Right cardiac atrium (tissue), 5 donors: ENCODE measurements around the gene NUTM2A. TPM values are rescaled to one million over a fixed set of nuclear protein-coding genes. Genes with fewer than 3 reads are reported as not detected.
"Not testable (repeated sequence)": the region's sequence is repeated elsewhere in the genome, so short reads cannot be mapped to it uniquely, and the experiment has no call there.

ENCODE experiments used
- ATAC-seq, 2 donors: fragments of 200-7000 bp; cut with Tn5 transposase; one replicate each; pipeline versions ENCODE4 v1.8.0 to v1.9.1; 2020; ENCODE audit warnings: moderate library complexity in 2 of 2, mild to moderate bottlenecking in 1 of 2
- DNase-seq, 3 donors: peaks; one replicate each; pipeline ENCODE4 v3.0.0-alpha.2; 2020
- H3K27ac ChIP-seq: one replicate; pipeline ENCODE4 v1.5.1; 2013; ENCODE audit warnings: mild to moderate bottlenecking, low read length, control low read depth, moderate library complexity
- H3K27me3 ChIP-seq: one replicate; pipeline ENCODE4 v1.6.1; 2013; ENCODE audit not compliant: control insufficient read depth, insufficient read depth
- H3K4me1 ChIP-seq: one replicate; pipeline ENCODE4 v1.6.1; 2013; ENCODE audit warnings: low read length; ENCODE audit not compliant: control insufficient read depth, insufficient read depth
- H3K4me3 ChIP-seq: one replicate; pipeline ENCODE4 v1.5.1; 2013; ENCODE audit warnings: low read length, control low read depth
- H3K9me3 ChIP-seq: one replicate; pipeline ENCODE4 v1.6.1; 2013; ENCODE audit warnings: low read length; ENCODE audit not compliant: control insufficient read depth
- WGBS: extraction: QIAGEN DNeasy Blood & Tissue Kit; methylation state at CpG from one replicate; pipeline ENCODE4 v1.1.7; 2013; 5-methylcytosine and 5-hydroxymethylcytosine counted together
- intact Hi-C, 4 donors: fragments of 100-400 bp; cut with DNase I; formaldehyde crosslinking; loops; one replicate each; pipeline versions ENCODE4 v1.11.0 to v1.14.0; 2022 to 2023
- polyA plus RNA-seq: library from polyadenylated mRNA; stranded (reverse); fragments of 200-250 nt; gene quantifications from one replicate; pipeline ENCODE4 v1.2.3, GENCODE V29; 2013
- total RNA-seq, 4 donors: library from RNA; stranded (reverse); fragmentation: NEBNext Ultra II Directional; extraction: Animal tissue kit (Norgen Biotek cat#: 25700); gene quantifications; one replicate each; pipeline ENCODE4 v1.2.1, GENCODE V29; 2021
- donor health status: healthy with polysubstance abuse.
- donor health status: DM: no; HTN: yes; CAD: no.
- donor health status: DM: no; HTN: no; CAD: no.
- donor health status: DM: no; HTN: yes; CAD: no; lungs with severe emphysema.
- donor health status: DM: yes; HTN: yes; CAD: no.

NUTM2A gene
- total and polyA plus RNA-seq, 5 donors: 2.1 to 4.1 (median 2.5) TPM

DNA sequence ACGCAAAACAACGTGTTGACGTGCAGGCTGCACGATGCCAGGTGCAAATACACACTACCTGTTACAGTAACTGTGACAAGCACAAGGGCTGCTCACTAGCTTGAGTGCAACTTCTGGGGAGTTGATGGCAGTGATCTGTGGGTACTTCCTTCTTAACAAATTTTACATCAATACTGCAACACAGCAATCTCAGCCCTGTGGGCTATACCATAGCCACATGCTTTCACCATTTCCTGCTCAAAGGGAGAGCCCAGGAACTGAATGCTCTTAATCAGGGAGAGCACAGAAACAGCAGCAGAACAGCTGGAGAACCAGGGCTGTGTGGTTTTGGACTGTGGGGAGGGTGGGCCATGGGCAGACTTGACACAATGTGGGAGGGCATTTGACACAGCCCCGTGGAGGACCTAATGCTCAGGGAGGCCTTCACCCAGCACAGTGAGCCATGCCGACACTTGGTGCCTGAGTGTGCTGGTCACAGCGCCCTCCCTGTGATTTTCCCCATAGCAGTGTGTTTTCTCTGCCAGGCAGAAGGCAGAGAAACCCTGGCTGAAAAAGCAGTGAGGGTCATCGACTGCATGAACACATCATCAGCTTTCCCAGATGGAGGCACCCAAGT, 12.0 kb upstream of the NUTM2A start:
- intact Hi-C loops, ATAC-seq, H3K27ac ChIP-seq, H3K9me3 ChIP-seq, H3K4me3 ChIP-seq, H3K4me1 ChIP-seq, H3K27me3 ChIP-seq: not testable (repeated sequence)
- 81% methylated on average over 7 of the region's 8 CpGs for WGBS
- peak in 1 of 3 donors; percentile 12 for DNase-seq

DNA sequence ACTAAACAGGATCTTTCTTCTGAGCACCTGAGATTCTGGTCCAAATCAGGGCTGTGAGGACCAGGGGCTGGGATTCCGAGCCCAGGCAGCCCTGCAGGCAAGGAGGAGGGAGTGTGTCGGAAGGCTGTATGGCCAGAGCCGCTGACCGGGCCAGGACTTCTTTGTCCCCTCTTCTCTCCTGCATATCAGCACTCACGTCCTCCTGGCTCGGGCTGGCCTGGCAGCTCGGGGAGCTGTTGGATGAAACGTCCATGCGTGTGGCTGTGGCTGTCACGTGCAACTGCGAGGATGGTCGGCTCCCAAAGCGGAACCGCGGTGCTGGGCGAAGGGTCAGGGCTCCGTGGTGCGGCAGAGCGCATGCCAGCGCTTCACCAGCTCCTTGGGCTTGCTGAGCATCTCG, 11.4 kb upstream of the NUTM2A start:
- intact Hi-C loops, H3K4me3 ChIP-seq, H3K4me1 ChIP-seq, H3K9me3 ChIP-seq, H3K27me3 ChIP-seq, H3K27ac ChIP-seq: not testable (repeated sequence)
- ATAC-seq (peak; percentile 76 to 84), DNase-seq (peak; percentile 73 to 89 (median 87))
- 60% methylated on average over 19 of the region's 21 CpGs for WGBS

DNA sequence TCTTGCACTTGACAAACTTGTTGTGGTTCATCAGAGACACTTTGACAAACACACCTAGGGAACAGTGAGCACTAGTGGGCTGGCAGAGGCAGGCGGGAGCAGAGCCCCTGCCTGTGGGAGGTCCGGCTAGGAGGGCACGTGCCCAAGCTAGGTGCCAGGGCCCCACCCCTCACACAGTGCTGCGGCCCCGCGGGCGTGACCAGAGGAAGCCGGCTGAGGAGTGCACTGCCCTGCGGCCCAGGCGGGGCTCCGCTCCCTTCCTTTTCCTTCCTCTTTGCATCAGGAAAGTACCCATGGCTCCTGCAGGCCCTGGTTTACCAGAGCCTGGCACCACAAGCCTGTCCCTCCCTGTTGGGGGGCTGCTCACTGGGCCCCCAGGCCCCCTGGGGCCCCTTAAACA, 9.1 kb upstream of the NUTM2A start:
- H3K27me3 ChIP-seq, H3K4me3 ChIP-seq, intact Hi-C loops, H3K4me1 ChIP-seq, H3K27ac ChIP-seq, H3K9me3 ChIP-seq: not testable (repeated sequence)
- 63% methylated on average over 11 of the region's 11 CpGs for WGBS
- peak; percentile 45 to 81 (median 76) for DNase-seq
- ATAC-seq: peak; percentile 73 to 78

DNA sequence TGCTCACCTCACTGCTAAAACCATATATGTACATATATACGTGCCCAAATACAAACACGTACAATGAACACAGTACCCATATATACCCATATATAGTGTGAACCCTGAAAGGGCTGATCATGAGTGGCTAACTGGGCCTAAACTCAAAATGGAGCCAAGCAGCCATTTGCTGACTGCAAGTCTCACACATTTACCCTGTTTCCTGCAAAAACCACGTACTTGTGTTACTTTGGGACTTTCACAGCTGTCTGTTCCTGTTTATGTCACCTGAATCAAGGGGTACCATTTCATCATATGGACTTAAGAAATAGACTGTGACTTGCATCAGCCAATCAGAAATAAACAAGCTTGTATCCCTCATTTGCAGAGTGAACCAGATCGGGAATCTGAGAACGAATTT, 5.9 kb upstream of the NUTM2A start:
- H3K9me3 ChIP-seq, ATAC-seq, intact Hi-C loops, H3K27ac ChIP-seq, H3K4me3 ChIP-seq, DNase-seq, H3K27me3 ChIP-seq, H3K4me1 ChIP-seq: not testable (repeated sequence)
- WGBS: 95% methylated on average over 1 of the region's 5 CpGs

DNA sequence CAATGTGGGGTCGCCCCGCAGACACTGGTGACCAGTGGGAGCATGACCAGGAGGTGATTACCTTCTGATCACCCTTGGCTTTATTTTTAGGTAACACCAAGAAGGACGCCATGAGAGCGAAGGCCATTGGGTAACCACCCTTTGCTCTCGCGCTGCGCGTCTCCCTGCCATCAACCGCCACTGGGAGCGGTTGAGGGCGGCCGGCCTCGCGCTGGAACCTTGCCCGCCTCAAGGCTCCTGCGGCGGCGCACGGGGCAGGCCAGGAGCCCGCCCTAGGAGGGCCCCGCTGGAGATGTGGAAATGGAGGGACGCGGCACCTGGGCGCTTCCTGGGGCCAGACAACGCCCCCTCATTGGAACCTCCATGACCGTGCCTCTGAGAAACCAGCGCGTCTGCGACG, 2.5 kb upstream of the NUTM2A start:
- ATAC-seq, H3K27ac ChIP-seq, H3K9me3 ChIP-seq, H3K4me3 ChIP-seq, H3K4me1 ChIP-seq, H3K27me3 ChIP-seq, intact Hi-C loops: not testable (repeated sequence)
- WGBS: 79% methylated on average over 30 of the region's 30 CpGs
- peak in 1 of 3 donors; percentile 24 for DNase-seq

DNA sequence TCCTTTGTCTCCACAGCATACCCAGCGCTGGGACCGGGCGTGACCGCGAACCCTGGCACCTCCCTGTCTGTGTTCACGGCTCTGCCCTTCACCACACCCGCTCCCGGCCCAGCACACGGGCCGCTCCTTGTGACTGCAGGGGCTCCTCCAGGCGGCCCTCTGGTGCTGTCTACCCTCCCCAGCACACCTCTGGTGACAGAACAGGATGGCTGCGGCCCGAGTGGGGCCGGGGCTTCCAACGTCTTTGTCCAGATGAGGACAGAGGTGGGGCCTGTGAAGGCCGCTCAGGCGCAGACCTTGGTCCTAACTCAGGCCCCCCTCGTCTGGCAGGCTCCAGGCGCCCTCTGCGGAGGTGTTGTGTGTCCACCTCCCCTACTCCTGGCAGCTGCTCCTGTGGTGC, 3.0 kb downstream of the NUTM2A start:
- WGBS: 96% methylated on average over 9 of the region's 20 CpGs
- ATAC-seq: not testable (repeated sequence)

DNA sequence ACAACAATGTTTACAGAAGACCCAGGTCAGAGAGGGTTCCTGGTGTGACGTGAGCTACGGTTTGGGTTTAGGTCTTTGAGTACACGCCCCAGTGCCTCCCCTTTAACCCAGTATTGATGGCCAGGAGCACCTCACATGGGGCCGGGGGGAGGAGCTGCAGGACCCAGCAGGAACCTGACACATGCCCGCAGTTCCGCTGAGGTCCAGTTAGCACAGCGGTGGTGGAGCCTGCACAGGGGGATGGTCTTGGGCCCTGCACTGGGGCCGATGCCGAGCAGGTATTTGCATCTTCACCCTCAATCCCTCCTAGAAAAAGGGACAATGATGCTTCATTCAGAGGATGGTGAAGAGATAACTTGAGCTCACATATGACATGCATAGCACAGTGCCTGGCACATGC, 4.0 kb downstream of the NUTM2A start:
- H3K27ac ChIP-seq, H3K27me3 ChIP-seq, H3K4me1 ChIP-seq, H3K9me3 ChIP-seq, H3K4me3 ChIP-seq, ATAC-seq, intact Hi-C loops: not testable (repeated sequence)
- WGBS: 95% methylated on average over 9 of the region's 9 CpGs
- peak in 2 of 3 donors; percentile 39 to 67 for DNase-seq

More for the DNA sequence above, 3.0 kb downstream of the NUTM2A start:
- intact Hi-C loops, DNase-seq, H3K4me3 ChIP-seq, H3K27ac ChIP-seq, H3K4me1 ChIP-seq, H3K9me3 ChIP-seq, H3K27me3 ChIP-seq: not testable (repeated sequence)

DNA sequence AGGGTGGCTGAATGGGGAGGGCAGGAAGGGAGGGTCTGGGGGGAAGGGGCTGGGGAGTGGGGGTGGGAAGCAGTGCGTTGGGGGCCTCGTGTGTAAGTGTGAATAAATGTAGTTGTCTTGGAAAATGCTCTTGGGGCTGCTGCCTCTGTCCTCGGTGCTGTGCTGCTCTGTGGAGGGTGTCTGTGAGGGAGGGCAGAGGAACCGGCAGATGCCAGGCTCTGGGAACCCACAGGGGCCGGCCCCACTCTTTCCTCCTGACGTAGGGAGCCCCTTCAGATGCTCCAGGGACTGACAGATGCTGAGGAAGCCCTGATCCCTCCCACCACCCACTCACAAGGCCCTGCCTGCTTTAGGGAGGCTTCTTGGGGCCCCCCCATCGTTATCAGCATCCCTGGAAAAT, 9.6 kb downstream of the NUTM2A start:
- H3K4me3 ChIP-seq, H3K9me3 ChIP-seq, intact Hi-C loops, ATAC-seq, H3K27ac ChIP-seq, DNase-seq, H3K27me3 ChIP-seq, H3K4me1 ChIP-seq: not testable (repeated sequence)
- WGBS: 79% methylated on average over 3 of the region's 7 CpGs

DNA sequence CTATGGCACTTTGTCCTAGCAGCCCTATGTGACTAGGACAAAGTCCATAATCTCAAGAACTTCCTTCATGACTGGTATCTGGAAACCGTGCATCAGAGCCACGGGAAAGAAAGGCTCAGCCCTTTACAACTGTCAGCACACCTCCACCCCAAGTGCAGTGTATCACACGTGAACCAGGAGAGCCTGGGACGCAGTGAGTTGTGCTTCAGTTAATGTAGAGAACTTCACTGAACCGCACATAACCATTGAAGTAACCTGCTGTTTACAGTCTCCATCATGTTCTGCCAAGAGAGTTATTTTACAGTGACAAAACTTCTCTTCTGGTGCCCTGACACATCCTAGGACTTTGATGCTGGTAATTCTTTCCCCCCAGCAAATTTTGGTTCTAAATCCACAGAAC, 12.0 kb downstream of the NUTM2A start:
- H3K9me3 ChIP-seq, intact Hi-C loops, H3K4me3 ChIP-seq, H3K27me3 ChIP-seq, H3K4me1 ChIP-seq, ATAC-seq, DNase-seq, H3K27ac ChIP-seq: not testable (repeated sequence)
- WGBS: 96% methylated on average over 3 of the region's 5 CpGs

DNA sequence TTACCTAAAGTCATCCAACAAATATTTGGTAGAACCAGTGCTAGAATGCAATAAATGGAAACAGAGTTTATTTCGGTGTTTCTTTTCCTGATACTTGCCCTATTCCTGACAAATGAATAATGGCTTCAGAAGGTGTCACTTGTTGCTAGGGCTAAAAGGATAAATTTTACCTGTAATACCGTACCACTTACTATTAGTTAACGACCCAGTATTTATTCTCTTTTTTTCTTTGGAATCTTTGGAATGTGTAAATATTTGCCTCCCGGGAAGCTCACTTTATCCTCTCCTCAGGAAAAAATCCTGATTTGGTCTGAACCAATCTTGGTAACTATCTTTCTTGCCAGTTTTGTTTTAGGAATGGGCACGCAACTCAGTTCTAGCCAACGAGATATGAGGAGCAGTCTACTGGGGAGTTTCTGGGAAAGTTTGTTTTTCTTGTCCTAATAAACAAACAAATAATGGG, 14.1 kb downstream of the NUTM2A start:
- H3K27me3 ChIP-seq, H3K27ac ChIP-seq, H3K4me3 ChIP-seq, H3K9me3 ChIP-seq, ATAC-seq, DNase-seq, intact Hi-C loops, H3K4me1 ChIP-seq: not testable (repeated sequence)
- WGBS: 73% methylated on average over 2 of the region's 6 CpGs

DNA sequence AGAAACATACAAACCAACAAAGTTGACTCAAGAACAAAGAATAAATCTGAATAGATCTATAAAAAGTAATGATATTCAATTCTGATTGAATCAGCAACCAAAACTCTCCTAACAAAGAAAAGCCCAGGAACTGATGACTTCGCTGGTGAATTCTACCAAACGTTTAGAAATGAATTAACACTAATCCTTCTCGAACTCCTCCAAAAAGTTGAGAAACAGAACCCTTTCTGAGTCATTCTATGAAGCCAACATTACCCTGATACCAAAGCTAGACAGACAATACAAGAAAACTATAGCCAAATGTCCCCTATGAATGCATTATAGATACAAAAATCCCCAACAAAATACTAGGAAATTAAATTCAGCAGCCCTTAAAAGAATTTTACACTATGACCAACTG, 16.9 kb downstream of the NUTM2A start:
- DNase-seq, ATAC-seq, H3K4me3 ChIP-seq, H3K9me3 ChIP-seq, H3K4me1 ChIP-seq, intact Hi-C loops, H3K27me3 ChIP-seq, H3K27ac ChIP-seq: not testable (repeated sequence)
- 91% methylated on average over 3 of the region's 3 CpGs for WGBS

DNA sequence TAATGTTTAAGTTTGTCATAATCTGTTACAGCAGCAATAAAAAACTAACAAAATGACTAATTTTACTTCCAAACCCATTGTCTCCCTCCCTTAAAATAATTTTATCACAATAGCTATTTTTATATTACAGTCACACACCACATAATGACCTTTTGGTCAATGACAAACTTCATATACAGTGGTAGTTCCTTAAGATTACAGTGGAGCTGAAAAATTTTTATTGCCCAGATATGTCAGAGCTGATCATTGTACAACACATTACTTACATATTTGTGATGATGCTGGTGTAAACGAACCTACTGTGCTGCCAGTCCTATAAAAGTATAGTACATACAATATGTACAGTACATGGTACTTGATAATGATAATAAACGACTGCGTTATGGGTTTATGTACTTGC, 22.1 kb downstream of the NUTM2A start:
- intact Hi-C loops: not testable (repeated sequence)

More for the DNA sequence above, 22.1 kb downstream of the NUTM2A start:
- not testable (repeated sequence) for DNase-seq, H3K4me3 ChIP-seq, H3K27me3 ChIP-seq, H3K9me3 ChIP-seq, H3K27ac ChIP-seq, ATAC-seq, H3K4me1 ChIP-seq
- WGBS: 73% methylated on average over 1 of the region's 3 CpGs
